NCI-H128 (cell line): ENCODE measurements around the gene RACK1.

Experiments
- DNase-seq: peaks from one replicate; lab custom pipeline; 2025; ENCODE audit not compliant: unreplicated experiment; lab: John Stamatoyannopoulos, UW

The RACK1 gene

DNA sequence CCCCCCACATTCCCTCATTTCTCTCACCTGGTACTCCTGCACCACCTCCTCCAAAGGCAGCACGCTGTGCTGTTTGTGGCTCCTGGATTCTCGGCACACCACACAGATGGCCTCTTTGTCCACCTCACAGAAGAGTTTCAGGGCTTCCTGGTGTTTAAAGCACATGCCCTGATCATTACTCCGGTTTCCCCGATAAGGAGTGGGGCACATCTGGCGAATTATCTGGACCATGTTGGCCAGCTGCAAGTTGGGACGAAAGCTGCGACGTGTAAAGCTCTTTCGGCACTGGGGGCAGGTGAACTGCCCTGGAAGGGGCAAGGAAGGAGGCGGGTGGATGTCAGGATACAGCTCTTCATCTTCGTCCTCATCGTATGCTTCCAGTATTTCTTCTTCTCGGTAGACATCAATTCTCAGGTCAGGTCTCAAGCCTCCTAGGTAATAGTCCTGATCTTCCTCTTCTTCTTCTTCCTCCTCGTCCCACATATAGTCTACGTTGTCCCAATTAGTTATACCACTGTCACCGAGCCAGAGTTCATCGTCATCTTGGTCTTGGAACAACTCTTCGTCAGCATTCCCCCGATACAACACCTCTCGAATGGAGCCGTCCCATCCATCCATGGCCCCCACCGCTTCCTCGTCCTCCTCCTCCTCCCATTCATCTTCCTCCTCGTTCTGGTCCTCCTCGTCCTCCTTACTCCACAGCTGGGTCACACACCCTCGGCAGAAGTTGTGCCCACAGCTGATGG is 16.4 kb upstream of the RACK1 start:
- DNase-seq: no peak

DNA sequence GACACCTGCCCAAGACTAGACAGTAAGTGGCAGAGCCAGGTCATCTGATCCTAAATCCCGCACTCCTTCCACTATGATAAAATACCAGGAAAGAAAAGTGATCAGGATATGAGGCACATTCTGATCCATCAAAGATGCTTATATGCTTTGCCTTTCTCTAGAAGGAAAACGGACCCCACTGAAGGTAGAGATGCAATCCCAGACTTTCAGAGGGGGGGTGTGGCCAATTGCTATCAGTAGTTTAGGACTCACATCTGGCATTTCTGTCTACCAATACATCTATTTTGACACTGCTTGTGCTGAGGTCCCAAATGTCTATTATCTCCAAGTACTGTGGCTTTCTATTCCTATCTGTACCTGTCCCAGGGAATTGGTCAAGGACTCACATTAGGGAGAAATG is 15.6 kb upstream of the RACK1 start:
- no peak for DNase-seq

DNA sequence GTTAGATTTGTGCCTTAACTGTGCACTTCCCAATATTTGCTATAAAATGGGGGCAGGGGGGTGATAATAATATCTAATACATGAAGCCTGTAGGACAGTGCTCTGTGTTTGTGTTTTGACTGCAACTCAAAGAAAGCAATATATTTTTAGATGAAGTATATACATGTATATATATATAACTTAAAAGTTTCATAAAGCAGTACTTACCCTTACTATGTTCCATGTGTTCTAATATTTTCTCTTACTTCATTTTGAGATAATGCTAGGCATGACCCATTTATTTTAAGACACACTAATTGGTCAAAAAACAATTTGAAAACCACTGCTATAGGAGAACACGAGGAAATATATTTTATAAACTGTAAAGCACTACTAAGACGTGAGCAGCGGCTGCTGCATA is 14.9 kb upstream of the RACK1 start:
- no peak for DNase-seq

DNA sequence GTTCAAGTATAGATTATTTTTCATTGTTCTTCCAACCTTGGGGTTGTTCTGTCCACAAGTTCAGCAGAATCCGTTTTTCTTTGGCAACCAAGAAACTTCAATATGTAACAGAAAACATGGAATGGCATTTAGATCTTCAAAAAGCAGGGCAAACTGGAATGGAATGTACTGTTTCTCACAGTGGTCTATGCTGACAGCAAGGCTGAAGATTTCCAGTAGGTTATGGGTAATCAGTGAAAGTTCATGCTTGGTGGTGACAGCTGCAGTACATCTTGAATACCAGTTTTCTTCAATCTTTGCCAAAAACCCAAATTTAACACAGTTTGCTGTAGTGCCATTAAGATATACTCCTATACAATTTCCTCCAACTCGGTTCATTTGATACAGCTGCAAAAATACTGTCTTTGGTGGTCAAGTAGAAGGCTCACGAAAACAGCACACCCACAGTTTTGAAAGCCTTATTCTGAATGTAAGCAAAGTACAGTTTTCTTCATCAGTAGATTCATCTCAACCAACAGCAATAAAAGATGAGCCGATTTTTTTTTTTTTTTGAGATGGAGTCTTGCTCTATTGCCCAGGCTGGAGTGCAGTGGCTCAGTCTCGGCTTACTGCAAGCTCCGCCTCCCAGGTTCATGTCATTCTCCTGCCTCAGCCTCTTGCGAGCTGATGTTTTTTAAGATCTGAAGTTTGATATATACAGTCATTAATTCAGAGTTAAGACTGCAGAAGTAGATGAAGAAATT is 12.3 kb upstream of the RACK1 start:
- no peak for DNase-seq

DNA sequence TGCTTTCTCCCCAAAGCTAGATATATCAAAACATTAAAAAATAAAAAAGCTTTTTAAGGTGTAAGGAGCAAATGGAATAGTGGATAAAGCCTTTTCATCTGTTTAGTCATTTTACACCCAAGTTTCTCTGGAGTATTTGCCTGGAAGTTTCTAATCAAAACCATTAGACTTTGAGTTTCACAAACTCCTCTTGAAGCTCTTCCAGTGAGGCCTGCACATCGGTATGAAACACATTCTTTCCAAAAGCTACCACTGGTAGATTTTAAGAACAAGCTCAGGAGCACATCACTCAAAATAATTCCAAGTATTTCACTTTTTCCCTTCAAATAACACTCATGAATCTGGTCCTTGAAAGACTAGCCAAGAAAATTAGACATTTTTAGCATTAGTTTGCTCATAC is 11.6 kb upstream of the RACK1 start:
- DNase-seq: no peak

DNA sequence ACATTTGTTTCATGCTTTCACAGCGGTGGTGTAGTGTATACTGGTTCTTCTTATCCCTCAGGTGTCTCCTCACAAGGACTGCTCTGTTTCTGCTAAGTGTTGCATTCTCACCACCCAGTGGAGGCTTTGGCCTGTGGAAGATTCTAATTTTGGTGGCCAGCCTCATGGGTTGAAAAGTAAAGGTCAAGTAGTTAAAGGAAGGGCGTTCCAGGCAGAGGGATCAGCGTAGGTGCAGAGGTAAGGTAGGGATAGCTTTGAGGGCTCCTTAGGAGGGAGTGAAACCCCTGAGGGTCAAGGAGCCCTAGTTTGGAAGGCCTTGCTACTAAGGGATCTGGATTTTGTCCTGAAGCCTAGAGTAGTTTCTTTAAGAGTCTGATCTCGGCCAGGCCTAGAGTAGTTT is 4.6 kb upstream of the RACK1 start:
- no peak for DNase-seq

DNA sequence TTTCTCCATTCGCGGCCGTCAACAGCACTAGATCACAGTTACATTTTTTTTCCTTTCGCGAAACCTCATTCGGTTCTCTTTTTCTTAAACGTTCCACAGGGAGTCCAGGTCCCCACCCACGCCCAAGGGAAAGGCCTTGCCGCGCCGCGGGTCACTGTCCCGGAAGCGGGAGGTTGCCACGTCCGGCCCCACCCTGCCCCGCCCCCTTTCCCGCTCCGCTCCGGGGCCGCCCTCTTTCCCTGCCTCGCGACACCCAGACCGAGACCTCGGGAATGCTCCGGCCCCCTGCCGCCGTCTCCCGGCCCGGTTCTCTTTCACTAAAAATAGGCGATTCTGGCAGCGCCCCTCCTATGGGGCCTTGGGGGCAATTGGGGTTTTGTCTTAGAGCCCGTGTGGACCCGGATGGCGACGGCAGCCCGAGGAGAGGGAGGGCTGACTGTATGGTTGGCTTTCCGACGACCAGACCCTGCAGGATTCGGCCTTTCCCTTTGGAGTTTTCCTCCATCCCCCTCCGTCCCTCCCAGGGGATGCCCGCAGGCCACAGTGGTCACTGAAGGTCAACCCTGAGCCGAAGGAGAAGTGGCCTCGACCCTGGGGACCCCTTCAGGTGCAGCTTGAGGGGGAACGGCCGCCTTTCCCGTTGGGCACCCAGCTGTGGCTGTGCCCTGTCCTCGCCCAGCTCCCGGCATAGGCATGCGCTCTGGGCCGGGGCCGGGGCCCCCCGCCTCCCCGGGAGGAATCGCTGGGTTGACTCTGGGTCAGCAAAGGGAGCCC is 2.8 kb upstream of the RACK1 start:
- no peak for DNase-seq

DNA sequence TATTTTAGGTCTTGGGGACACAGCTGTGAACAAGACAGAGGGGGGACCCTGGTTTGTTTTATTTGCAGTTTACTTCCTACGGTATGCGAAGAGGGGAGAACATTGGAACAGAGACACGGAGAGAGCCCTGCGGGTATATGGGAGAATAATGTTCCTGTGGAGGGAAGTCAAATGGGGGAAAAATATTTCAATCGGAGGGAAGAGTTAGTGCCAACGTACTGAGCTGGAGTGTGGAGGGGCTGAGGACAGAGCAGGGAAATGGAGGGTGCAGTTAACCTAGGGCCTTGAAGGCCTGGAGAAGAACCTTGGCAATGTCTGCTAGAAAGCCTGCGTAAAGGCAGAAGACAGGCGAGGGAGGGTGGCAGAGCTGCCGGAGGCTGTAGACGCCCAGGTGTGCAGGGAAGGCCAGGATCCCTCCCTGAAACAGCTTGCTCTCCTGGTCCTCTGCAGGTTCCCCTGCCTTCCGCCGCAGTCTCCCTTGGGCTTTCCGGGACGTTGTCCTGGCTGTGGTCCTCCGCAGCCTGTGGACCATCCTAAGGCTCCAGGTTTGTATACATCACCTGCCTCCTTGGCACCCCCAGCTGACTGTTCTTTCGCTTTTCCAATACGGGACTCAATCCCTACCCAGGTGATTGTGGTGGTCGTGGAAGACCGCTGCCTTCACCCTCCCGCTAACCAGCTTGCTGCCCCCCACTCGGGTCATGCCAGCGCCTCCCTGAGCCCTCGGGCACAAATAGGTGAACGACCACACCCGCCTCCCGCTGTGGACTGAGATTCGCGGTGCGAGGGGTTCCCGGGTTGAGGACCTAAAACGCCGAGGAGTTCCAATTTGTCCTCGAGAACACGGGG is 1.9 kb upstream of the RACK1 start:
- no peak for DNase-seq

DNA sequence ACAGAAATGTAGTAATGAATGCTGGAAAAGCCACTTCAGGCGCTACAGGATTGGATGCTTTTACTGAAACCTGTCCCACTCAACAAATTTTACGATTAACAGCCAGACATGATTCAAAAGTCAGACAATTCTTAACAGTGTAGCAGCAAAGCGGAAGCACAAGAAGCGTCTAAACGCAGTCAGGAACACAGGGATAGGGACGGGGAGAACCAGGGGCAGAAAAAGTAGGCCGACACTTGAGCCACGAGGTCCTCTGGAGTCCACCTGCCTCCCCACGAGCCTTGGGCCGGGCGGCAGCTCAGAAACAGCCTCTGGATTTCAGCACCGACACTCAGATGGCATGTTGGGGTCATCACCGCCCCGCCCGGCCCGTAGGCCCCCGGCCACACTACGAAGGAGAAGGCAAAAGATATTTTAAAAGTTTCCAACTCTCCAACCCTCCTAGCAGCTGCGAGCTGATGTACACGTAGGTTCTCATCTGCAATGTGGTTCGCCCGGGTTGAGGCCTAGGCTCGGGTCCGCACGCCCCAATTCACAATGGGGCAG is 615 bp downstream of the RACK1 start:
- DNase-seq: no peak

DNA sequence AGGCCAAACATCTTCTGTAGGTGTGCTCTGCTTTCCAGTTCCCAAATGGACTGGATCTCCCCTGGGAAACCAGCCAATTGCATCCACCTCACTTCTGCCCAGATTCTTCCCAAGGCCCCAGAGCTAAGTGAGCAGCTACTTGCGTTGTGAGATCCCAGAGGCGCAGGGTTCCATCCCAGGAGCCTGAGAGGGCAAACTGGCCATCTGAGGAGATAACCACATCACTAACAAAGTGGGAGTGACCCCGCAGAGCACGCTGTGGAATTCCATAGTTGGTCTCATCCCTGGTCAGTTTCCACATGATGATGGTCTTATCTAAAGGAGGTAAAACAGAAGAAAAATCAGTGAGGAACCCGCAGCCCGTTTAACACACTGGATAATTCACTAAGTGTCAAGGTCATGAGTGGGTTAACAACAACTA is 1.7 kb downstream of the RACK1 start:
- DNase-seq: no peak

DNA sequence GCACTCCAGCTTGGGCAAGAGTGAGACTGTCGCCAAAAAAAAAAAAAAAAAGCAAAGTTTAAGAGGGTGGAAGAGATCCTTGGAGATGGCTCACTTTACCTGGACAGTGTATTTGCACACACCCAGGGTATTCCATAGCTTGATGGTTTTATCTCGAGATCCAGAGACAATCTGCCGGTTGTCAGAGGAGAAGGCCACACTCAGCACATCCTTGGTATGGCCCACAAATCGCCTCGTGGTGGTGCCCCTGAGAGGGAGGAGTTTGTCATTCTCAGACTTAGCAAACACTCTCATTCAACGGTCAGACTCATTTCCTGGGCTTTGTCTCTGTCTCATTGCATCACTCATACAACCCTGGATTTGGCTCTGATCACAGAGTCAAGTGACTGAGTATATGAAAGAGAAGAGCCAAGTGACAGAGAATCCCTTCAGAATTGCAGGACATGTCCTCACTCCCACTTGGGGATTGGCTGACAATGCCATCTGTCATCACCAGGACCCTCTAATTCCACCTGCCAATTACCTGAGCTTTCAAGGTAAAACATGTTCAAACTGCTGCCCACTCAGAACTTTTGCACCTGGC is 2.2 kb downstream of the RACK1 start:
- DNase-seq: no peak

DNA sequence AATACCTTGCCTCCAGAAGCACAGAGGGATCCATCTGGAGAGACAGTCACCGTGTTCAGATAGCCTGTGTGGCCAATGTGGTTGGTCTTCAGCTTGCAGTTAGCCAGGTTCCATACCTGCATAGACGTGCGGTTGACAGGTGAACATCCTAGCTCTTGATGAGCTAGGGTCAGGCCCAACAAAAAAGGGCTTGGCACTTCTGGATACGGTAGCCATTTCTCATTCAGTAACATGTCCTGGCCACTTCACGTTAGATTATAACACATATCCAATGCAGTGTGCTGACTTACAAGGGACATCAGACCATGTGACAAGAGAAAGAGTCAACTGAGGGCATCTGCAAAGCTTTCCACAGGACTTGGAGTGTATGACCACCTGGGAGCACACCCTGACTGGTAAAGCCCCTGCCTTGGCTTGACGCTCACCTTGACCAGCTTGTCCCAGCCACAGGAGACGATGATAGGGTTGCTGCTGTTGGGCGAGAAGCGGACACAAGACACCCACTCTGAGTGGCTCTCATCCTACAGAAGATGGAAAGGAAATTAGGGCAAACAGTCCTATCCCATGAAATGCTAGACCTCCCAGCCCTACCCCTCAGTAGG is 4.5 kb downstream of the RACK1 start:
- no peak for DNase-seq

DNA sequence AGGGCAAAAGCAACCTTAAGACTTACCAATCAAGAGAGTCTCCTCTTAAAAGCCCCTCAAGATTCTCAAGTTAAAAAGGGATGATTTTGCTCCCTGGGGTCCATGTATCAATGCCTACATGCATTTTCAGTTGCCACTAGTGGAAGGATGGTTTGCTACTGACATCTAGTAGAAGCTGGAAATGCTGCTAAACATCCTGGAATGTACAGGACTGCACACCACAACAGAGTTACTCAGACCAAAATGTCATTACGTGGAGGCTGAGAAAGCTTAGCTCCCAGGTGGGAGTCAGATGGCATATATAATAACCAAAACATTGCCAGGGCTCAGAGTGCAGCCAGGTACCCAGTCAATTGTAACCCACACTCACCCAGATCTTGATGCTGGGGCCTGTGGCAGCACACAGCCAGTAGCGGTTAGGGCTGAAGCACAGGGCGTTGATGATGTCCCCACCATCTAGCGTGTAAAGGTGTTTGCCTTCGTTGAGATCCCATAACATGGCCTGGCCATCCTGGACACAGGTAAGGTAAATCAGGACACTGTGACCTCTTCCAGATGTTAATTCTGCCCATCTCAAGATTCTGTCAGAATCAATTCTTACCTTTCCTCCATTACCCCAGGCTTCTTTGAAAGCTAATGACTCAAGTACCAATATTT is 5.8 kb downstream of the RACK1 start:
- DNase-seq: no peak

DNA sequence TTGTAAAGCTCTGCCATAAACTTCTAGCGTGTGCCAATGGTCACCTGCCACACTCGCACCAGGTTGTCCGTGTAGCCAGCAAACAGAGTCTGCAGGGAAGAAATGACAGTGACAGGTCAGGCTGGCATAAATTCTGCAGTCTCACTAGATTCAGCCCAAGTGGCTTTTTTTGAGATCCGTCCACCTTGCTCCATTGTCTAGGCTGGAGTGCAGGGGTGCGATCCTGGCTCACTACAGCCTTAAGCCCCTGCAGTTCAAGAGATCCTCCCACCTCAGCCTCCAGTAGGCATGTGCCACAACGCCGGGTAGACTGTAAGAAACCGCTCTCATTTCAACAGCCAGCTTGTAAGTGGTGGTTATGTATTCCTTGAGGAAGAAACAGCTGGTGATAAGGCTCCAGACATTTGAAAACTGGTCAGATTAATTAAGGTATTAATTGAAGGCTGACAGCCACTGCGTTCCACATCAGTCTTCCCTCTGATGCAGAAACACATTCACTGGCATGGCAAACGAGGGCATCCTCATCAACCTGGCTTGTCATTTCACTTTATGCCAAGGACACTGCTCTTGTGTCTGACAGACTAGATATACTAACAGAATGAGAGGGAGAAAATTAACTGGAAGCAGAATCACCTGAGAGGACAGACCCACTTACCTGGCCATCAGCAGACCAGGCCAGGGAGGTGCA is 6.6 kb downstream of the RACK1 start:
- no peak for DNase-seq

DNA sequence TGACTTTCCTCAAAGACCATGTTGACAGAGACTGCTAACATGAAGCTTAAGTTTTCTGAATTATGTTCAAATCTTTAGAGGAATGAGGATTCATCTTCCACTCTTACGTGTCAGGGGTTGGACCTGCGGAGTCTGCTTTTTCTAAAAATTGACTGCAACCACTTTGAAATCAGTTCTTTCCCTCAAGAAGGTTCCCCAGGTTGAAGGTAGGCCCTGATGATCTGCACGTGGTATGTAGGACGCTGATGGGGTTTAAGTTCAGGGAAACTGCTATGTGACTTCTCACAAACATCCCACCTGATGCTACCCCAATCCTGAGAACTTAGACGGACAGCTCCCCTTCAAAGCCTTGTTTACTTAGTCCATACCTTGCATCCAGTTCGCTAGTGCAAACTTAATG is 7.2 kb downstream of the RACK1 start:
- DNase-seq: no peak

DNA sequence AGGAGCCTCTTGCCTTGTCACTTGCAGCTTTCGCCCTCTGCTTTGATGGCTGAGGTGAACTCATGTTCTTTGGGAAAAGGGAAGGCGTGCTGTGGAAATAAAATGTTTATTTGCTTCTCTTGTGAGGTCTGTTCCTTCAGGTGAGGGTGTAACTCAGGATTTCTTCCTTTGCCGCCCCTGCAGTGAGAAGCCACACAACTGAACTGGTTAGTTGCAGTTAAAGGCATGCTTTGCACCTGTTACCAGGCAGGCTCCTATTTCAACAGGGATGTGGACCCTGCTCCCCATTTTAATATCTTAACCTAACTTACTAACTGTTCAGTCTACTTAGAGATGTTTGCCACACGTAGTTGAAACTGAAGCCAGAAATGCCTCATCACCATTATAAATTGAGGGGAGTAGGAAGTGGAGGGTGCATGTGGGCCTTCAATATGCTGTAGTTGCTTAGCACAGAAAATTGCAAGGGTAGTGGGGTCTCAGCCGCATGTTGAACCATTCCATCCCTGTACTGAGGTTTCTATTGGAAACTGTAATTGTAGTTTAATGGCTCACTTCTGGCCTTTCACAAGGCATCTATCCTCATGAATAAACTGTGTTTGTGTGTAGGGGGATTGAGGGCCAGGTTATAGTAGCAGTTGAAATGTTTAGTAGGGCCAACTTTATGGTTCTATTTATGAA is 7.9 kb downstream of the RACK1 start:
- no peak for DNase-seq

DNA sequence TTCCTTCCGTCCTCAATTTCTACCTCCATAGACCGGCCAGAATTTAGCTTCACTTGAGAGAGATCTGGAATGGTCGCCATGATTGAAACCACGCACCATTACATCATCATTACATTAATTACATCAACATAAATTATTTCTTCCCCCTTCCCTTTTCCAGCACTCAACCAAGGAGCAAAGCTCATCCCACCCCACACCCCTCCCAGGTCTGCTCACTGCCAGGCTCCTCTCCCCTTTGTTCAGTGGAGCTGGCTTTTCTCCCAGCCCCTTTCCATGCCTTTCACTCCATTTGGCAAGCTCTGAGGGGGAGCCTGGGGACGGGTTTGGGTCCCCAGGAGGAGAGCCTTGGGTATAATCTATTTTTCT is 8.4 kb downstream of the RACK1 start:
- DNase-seq: no peak
